NCI-H1694 treated with DMSO at 0.1 percent for 48 hours (cell line): Measurements from ENCODE around the gene DMD.
"Not testable (repeated sequence)": the region's sequence is repeated elsewhere in the genome, so short reads cannot be mapped to it uniquely, and the experiment has no call there.

ENCODE experiments used
- DNase-seq: peaks from one replicate; lab custom pipeline; 2025; lab: John Stamatoyannopoulos, UW

The DMD gene

GRCh38 chrX:33156152-33156726, 55.1 kb downstream of the DMD start:
- DNase-seq = no peak

DNA sequence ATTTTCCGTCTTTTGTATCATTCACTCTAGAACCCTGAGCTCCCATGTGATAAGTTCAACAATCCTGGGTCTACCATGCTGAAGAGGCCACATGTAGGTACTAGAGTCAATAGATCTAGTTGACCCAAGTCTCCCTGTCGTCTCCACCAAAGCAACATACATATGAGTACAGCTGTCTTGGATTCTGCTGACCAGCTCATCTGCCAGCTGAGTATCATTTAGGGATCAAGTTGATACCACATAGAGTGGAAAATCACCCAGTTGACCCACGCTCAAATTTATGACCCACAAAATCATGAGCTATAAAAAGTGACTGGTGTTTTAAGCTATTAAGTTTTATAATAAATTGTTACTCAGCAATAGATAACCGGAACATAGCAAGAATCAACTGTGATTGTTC, 61.8 kb downstream of the DMD start:
- DNase-seq = no peak

GRCh38 chrX:33149085-33149484, 62.3 kb downstream of the DMD start:
- no peak for DNase-seq

GRCh38 chrX:33142331-33142730, 69.0 kb downstream of the DMD start:
- DNase-seq = no peak

DNA sequence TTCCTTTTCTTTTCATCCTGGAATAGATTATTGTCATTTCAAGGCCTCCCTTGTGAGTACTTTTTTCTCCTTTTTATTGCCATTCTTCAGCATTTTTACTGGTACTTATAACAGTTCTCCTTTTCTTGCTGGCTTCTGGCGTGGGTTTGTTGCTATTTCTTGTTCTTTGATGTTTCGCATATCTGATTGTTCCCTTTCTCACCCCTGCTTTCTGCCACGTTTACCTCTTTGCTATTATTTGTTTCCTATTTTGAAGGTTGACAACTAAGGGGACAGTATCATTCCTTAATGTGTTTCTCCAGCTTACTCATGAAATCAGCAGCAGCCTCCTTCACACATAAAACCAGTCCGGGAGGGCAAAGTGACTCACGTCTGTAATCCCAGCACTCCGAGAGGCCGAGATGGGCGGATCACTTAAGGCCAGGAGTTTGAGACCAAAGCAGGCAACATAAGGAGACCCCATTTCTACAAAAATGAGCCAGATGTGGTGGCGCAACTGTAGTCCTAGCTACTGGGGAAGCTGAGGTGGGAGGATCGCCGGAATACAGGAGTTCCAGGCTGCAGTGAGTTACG, 72.6 kb downstream of the DMD start:
- no peak for DNase-seq

GRCh38 chrX:33134164-33134563, 77.2 kb downstream of the DMD start:
- DNase-seq = no peak

- no peak for DNase-seq
Measured at GRCh38 chrX:33133320-33133719, 78.0 kb downstream of the DMD start.

DNA sequence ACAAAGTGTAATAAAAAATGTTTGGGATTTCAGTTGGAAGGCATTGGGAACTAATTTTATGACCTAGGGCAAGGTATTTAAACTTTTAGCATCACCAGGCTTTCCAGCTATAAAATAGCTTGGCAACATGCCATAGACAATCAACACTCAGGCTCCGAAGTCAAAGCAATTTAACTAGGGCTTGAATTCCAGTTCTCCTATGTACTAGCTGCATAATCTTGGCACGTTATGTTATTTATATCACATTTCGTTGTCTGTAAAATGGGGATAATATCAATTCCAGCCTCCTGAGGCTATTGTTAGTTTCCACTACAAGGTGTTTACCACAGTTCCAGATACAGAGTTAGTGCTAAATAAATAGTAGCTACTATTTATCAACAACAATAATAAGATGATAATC, 78.8 kb downstream of the DMD start:
- no peak for DNase-seq

GRCh38 chrX:33129607-33130006, 81.7 kb downstream of the DMD start:
- no peak for DNase-seq

DNA sequence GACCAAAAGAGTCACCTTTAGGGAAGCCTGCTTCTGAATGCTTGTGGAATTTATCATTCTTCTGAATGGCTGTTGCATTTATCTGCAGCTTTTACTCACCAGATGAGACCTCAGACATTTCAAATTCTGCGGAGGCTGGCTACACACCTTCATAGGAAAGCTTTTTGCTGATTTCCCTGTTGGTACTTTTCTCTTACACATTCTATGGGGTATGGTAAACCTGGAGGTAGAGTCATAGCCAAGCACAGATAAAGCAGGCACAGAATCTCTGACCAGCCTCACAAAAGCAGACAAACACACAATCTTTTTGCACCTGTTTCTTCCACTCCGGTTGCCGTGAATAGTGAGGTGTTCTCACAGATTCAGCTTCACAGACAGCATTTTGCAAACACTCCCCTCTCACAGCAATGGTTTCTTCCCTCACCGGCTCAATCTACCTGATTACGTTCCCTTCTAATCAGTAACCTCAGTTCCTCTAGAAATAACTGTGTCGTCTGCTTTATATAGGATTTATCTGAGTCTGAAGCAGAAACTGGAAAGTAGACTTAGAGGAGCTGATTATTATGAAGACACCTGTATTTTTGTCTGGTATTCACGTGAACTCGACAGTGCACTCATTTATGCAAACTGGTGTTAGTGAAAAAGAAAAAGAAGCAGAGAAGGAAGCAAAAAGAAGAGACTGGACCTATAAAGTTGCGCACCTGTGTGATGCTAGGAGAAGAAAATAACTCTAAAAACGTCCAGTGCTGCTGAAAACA, 83.1 kb downstream of the DMD start:
- DNase-seq = no peak

GRCh38 chrX:33126469-33126868, 84.9 kb downstream of the DMD start:
- DNase-seq = no peak

- no peak for DNase-seq
Measured at GRCh38 chrX:33109858-33110257, 101.5 kb downstream of the DMD start.

DNA sequence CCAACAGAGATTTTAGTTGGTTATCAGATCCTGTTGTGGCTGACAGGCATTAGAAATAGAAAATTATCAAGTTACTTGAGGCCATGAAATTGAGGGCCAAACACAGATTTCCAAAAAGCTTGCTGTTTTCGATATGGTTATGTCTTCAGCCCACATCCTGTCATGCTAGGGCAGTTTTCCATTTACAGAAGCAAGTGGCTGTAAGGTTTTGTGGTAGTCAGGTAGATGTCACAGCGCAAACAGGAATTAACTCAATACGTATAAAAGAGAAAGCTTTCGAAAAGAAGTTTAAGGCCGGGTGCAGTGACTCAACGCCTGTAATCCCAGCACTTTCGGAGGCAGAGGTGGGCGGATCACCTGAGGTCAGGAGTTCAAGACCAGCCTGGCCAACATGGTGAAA, 104.6 kb downstream of the DMD start:
- DNase-seq = no peak

- DNase-seq = no peak
Measured at GRCh38 chrX:33095079-33095478, 116.3 kb downstream of the DMD start.

GRCh38 chrX:33087411-33087810, 123.9 kb downstream of the DMD start:
- no peak for DNase-seq

GRCh38 chrX:33086886-33087285, 124.5 kb downstream of the DMD start:
- no peak for DNase-seq

GRCh38 chrX:33082371-33082770, 129.0 kb downstream of the DMD start:
- no peak for DNase-seq

- DNase-seq = no peak
Measured at GRCh38 chrX:33078273-33078672, 133.1 kb downstream of the DMD start.

DNA sequence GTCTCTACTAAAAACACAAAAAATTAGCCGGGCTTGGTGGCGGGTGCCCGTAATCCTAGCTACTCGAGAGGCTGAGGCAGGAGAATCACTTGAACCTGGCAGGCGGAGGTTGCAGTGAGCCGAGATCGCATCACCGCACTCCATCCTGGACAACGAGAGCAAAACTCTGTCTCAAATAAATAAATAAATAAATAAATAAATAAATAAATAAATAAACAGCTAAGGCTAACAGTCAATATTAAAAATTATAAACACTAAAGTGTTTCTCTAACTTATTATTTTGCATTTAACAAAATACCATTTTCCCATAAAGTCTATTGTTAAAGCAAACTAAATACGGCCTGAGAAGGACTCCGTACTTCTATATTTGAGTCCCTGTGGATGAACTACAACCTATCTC, 137.7 kb downstream of the DMD start:
- DNase-seq = not testable (repeated sequence)

- DNase-seq = no peak
Measured at GRCh38 chrX:33065415-33065814, 145.9 kb downstream of the DMD start.

- DNase-seq = no peak
Measured at GRCh38 chrX:33062041-33062440, 149.3 kb downstream of the DMD start.

GRCh38 chrX:33053001-33053400, 158.3 kb downstream of the DMD start:
- no peak for DNase-seq

- DNase-seq = no peak
Measured at GRCh38 chrX:33045882-33046281, 165.5 kb downstream of the DMD start.

- DNase-seq = no peak
Measured at GRCh38 chrX:33045245-33045644, 166.1 kb downstream of the DMD start.
